T1000 (cell line): ENCODE results near the gene KIF26A.

Source experiments
- DNase-seq: peaks from one replicate; lab custom pipeline; 2025; ENCODE audit warnings: mixed read lengths; lab: John Stamatoyannopoulos, UW

The KIF26A gene

DNA sequence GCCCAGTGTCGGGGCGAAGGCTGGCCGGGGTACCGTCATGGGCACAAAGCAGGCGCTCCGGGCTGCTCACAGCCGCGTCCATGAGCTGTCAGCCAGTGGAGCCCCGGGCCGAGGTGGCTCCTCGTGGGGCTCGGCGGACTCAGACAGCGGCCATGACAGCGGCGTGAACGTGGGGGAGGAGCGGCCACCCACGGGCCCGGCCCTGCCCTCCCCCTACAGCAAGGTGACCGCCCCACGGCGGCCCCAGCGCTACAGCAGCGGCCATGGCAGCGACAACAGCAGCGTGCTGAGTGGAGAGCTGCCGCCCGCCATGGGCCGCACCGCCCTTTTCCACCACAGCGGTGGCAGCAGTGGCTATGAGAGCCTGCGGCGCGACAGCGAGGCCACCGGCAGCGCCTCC is 39.0 kb downstream of the KIF26A start:
- DNase-seq = no peak

DNA sequence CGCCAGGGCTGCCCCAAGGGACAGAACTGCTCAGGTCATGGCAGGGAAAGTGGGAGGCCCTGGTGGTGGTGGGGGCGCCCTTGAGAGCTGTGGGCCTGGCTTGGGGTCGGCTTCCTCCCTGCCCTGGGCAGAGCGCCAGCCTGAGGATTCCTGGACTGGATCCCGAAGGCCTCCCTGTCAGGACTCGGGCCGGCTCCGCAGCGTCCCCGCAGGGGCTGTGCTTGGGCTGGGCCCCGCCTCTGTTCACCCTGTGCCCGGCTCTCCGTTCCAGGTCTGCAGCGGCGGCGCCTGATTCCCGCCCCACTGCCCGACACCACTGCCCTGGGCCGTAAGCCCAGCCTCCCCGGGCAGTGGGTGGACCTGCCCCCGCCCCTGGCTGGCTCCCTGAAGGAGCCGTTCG is 39.9 kb downstream of the KIF26A start:
- DNase-seq = no peak

DNA sequence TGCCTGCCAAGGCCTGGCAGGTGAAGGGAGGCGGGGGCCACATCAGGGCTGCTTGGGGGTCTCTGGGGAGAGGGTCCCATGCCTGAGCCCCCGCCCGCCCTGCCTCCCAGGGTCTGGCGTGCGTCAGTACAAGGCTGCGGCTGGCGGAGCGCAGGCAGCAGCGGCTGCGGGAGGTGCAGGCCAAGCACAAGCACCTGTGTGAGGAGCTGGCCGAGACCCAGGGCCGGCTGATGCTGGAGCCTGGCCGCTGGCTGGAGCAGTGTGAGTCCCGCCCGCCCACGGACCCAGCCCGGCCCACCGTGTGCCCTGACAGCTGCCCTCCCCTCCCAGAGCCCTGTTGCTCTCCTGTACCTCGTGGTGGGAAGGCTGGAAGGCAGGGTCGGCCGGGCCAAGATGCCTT is 40.7 kb downstream of the KIF26A start:
- DNase-seq = no peak

DNA sequence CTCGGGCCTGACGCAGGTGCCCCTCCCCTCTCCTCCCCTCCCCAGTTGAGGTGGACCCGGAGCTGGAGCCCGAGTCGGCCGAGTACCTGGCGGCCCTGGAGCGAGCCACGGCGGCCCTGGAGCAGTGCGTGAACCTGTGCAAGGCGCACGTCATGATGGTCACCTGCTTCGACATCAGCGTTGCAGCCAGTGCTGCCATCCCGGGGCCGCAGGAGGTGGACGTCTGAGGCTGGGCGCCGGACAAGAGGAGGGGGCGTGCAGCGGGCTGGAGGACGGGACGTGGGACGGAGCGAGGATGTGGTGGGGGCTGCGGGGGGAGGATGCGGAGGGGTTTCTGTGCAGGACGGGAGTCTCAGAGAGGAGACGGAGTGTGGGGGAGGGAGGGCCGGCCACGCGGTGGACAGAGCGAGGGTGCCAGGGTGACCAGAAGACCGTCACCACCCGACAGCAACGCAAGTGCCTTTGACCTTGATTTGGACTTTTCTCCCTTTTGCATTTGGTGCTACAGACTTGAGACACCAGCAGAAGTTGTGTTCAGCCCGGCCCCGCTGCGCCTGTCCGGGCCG is 41.3 kb downstream of the KIF26A start:
- DNase-seq = no peak

DNA sequence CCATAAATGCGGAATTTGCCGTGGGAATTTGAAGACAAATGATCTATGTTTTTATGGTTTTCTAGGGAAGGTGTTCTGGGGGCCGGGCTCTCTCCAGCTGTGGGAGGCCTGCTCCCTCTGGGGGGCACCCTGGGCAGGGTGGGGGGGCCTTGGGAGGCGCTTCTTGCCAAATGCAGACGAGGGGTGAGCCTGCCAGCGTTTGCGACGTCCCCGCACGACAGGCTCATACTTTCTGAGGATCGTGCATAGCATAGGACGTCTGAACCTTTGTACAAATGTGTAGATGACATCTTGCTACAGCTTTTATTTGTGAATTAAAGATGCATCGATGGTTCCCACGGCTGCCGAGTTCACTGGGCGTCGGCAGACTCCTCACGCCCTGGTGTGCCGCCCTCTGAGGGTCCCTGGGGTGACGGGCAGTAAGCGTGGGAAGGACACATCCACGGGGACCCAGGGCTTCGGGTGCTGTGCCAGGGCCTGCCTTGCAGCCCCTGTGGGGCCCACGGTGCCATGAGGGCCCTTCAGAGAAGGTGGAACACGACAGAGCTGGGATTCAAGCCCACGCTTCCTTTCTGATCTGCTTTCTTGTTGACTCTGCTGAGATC is 42.3 kb downstream of the KIF26A start:
- DNase-seq = no peak

DNA sequence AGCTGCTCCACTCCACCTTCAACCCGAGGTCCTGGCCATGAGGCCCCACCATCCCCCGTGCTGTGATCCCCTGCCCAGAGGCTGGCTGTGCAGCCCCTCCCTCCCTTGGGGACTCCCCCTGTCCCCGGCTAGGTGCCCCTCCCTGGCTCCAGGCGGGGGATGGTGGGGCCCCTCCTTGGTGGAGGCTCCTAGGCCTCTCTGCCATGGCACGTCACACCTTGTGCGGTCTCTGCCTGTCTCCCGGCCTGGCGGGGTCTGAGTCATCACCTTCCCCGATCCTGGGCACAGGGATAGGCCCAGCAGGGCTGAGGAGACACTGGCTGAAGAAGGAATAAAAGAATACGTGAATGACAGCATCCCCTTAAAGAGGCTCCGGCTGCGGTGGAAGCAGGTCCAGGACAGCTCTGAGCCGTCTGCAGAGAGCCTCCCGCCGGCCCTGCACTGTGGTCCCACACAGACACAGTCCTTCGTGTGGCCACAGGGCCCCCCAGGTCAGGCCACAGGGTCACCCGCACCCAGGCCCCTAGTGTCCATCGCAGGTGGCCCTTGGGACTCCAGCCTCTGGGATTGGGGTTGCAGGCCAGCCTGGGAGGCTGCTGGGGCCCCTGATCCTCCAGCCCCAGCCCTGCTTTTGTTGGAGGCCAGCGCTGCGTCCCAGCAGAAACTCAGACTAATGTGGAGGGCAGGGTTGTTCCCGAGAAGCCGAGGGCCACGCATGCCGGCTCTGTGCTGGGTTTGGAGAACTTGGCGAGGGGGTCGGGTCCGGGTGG is 43.6 kb downstream of the KIF26A start:
- DNase-seq = no peak

DNA sequence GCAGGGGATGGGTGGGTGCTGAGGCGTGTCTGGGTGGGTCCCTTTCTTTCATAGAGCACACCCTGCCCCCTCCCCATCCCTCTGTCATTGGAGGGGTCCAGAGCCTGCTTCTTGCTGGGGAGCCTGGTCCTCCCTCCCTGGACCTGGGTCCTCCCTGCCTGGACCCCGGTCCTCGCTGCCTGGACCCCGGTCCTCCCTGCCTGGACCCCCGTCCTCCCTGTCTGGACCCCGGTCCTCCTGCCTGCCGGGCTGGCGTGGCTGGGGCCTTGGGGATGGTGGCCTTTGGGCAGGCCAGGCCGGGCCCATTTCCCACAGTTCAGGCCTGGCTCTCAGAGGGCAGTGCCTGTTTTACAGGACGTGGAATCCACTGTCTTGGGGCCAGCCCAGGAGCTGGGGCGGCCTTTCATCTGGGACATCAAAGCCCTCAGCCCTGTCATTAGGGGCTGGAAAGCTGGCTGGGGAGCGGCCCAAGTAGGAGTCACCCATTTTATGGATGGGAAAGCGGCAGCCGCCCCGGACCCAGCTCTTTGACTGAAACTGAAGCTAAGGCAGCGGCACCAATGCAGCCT is 44.6 kb downstream of the KIF26A start:
- no peak for DNase-seq

DNA sequence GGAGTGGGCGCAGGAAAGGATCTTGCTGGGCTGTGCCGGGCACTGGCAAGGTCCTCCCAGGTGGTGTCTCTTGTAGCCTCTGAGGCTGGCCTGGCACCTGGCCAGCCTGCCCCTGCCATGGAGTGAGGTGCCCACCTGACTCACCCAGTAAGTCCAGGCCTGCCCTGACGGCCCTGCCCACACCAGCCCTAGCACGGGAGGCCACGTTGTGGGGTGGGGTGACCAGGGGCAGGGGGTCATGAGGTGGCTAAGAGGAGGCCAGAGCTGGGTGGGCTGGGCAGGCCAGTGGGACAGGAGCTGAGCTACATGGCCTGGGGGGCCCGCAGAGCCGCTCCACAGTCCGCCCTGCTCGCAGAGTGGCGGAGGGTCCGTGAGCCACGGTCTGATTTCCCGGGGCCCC is 45.4 kb downstream of the KIF26A start:
- no peak for DNase-seq

DNA sequence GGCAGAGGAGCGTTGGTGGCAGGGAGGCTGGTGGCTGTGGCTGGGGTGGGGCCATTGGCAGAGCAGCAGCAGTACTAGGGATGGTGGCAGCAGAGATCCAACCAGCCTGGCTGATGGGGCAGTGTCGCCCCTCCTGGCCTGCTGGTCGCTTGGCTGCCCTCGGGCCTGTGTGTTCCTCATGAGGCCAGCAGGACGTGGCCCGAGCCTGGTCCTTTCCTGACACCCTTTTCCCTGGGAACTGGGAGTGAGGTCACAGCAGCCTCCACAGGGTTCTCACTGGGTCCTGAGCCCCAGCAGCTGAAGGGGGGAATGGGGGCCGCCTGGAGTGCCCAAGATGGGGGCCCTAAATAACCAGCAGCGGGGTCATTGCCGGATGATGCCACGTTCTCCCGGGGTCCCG is 46.1 kb downstream of the KIF26A start:
- no peak for DNase-seq

DNA sequence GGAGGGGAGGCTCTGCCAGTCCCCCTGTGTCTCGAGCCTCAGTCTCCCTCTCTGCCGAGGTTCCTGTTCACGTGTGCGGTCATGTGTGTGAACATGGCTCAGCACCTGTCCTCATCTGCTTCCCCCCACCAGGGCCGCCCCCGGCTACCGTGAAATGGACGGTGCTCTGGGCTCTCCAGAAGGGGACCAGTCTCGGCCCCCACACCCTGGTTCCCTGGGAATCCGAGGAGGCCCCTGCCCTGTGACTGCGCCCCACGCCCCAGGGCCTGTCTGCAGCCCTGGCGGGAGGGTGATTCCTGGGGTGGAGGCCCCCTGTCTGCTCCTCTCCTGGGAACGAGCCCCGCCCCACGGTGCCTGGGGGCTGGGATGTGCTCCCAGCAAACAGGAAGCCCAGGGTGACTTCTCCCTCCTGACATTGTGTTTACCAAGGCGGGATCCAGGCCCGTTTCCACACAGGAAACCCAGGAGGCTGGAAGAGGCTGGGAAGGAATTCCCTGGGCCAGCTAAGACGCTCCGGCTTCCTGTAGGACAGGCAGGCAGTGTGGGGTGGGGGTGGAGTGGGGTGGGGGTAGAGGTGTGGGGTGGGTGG is 46.6 kb downstream of the KIF26A start:
- DNase-seq = no peak

DNA sequence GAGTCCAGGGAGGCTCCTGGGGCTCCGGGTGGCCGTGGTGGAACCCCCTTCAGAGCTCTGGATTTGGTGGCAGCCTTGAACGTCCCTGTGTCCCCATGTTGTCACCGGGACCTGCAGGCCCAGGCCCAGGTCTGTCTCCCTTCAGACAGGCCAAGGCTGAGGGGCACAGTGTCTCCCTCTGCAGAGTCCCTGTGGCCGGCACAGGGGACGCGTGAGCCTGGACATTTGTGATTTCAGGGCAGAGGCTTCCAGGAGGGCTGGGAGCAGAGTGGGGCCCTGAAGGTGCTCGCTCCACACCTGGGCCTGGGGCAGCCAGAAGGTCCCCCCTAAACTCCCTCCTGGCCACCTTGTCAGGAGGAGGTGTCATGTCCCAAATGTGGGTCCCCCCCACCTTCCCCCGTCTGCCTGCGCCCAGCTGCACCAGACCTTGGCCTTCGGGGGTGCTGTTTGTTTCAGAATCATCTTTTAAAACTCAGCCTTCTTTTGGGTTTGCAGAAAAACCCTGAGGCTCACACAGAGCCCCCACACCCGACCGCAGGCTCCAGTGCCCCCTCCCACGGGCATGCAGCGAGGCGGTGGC is 47.6 kb downstream of the KIF26A start:
- DNase-seq = no peak

DNA sequence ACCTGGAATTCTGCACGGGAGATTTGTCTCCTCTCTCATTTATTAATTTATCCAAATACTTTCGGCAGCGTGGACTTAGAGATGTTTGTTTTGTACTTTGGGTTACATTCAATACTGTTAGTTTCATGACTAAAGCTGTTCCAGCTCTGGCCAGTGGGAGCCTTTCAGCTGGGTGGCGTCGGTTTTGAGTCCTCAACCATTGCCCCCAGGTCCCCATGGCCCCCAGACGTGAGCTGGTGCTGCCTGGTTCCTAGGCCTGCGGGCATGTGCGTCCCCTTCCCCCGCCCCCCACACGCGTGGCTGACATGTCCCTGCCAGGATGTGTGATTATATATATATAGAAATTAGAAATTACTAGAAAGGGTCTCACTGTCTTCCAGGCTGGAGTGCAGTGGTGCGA is 48.2 kb downstream of the KIF26A start:
- no peak for DNase-seq

DNA sequence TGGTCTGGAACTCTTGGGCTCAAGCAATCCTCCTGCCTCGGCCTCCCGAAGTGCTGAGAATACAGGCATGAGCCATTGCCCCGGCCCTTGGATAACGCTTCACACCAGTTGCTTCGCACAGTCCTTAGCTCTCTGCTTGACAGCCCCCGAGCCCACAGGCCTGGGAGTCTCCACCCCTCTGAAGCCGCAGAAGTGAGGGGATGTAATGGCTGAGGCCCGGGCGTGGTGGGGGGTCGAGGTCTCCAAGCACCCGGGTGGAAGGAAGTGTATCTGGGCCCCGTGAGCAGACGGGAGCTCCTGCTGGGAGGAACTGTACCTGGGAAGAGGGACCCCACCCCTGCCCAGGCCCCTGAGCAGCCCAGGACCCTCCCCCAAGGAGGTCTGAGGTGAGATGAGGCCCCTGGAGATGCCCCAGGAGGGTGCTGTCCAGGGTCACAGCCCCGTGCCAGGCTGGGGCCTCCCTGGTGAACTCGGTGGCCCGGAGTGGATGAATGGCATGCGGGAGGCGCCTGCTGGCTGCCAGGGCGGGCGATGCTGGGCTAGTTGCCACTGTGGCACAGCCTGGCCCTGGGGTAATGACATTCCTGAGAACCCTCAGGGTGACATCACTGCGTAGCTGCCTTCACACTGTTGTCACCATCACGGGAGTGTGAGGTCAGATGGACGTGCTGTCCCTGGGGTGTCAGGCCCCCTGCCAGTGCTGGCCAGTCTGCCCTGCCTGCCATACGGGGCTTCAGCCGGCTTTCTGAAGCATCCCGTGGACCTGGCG is 48.9 kb downstream of the KIF26A start:
- no peak for DNase-seq

DNA sequence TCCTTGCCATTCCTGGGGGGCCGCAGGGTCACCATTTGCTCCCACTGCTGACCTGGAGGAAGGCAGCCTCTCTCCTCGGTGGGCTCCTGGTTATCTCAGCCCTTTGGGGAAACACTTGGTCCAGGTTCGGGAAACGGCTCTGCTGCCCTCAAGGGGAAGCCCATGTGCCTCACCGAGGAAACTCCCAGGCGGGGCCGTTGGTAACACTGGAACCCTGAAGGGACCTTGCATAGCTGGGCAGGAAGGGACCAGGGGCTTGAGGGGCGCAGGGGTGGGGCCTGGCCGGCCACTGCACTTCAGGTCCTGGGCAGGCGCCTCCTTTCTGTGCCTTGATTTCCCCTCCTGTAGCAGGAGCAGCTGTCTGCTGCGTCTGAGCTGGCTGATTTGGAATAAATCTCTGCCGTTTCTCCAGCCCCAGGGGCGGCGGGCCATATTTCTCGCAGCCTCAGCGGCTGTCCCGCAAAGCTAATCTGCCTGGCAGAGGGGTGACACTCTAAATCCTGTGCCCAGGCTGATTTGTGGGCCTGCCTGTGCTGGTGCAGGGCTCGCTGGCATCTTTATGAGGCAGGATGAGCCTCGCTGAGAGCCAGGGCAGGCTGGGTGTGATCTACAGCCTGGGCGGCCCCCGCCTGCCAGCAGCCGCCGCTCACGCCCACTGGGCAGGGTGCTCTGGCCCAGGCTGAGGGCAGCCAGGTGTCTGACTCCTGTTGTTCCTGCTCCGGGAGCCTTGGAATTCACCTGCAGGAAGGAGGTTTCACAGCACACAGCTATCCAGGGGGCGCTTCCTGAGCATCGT is 49.7 kb downstream of the KIF26A start:
- no peak for DNase-seq

DNA sequence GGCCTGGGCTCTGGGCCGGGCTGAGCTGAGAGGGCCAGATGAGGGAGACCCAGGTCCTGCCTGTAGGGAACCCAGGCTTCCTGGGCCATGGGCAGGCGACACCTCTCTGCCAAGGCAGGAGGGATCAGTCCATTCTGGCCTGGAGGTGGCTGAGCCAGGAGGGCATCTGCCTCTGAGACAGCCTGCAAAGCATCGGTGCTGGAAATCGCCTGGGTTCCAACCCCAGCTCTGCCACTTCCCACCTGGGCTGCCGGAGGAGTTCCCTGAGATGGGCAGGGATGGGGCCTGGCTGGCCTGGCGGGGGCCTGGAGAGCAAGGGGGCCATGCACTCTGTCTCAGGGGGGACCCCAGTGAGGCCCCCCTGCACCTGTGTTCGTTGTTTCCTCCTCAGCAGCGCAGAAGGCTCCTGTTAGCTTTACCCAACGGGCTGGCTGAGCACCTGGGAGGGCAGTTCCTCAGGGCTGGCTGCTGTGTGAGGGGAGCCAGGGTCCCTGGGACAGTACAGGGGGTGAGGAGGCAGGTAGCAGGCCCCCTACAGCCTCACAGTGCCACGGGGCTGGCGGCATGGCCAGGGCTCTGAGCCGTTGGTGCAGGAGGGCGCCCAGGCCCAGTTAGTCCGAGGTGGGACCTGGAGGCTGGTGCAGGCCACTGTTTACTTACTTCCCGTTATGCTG is 50.5 kb downstream of the KIF26A start:
- no peak for DNase-seq

DNA sequence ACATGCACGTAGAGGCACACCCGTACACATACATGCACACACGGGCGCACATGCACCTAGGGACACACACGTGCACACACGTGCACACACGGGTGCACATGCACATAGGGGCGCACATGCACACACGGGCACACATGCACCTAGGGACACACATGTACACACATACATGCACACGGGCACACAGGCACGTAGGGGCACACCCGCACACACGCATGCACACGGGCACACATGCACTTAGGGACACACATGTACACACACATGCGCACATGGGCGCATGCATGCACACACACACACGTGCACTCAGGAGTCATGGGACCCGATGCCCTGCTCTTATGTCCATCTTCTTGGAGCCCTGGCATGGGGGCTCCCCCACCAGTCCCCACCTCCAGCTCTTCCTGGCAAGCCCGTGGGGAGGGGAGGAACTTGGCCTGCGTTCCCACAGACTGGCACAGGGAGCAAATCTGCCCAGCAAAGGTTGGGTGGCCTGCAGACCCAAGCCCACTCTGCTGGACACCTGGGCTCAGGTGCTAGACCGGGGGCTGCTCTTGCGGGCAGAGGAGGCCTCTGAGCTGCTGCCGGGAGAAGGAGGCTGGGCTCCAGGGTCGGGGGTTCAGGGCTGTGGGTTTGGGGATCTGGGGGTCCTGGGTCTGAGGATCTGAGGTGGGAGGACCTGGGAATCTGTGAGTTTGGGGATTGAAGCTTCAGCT is 51.4 kb downstream of the KIF26A start:
- no peak for DNase-seq

DNA sequence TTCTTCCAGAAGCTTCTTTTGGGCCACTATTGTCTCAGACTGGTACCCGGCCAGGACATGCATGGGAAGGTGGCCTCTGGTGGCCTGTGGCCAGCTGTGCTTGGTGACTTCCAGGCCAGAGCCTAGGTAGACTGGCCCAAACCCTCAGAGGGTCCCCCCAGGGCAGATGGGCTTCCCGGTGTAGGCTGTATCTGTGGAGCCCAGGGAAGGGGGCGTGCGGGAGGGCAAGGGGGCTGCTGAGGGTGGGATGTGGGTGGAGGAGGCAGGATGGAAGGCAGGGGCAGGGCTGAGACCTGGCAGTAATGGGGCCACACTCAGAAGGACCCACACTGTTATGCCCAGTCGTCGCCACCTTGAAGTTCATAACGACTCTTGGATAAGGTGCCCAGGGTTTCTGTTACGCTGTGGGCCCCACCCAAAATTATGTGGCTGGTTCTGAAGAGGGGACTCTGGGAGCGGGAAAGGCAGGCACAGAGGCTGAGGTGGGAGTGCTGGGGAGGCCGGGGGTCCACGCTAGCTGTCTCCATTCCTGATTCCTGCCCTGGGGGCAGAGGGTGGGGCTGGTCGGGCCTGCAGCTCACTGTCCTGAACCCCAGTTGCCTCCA is 52.1 kb downstream of the KIF26A start:
- no peak for DNase-seq

DNA sequence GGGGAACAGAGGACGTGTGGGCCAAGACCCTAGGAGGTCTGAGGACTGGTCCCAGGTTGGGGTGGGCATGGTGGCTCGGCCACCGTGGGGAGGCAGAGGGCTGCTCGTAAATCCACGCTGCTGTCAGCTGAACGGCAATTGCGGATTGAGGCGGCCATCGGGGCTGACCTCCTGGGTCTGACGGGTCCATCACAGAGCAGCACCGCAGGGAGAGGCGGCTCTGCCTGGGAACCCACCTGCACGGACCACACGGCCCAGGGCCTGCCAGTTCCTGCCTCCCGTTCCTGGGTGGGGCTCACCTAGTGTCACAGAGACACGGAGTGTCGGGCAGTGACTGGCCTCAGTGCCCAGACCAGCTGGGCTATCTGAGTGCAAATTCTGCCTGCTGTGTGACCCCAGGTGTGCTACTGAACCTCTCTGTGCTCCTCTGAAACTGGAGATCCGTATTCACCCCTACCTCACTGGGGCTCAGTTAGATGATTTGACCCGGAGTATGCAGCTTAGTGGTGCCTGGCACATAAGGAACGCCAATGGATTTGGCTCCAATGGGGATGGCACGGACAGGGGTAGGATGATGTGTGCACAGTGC is 53.1 kb downstream of the KIF26A start:
- no peak for DNase-seq
